Measurements from ENCODE around the gene PECR. TPM values are rescaled to one million over a fixed set of nuclear protein-coding genes. Genes with fewer than 3 reads are reported as not detected.

The PECR gene
- total RNA-seq, 3 donors from 2014 or later, result 19.6 to 31.8 (median 28.8) TPM

DNA sequence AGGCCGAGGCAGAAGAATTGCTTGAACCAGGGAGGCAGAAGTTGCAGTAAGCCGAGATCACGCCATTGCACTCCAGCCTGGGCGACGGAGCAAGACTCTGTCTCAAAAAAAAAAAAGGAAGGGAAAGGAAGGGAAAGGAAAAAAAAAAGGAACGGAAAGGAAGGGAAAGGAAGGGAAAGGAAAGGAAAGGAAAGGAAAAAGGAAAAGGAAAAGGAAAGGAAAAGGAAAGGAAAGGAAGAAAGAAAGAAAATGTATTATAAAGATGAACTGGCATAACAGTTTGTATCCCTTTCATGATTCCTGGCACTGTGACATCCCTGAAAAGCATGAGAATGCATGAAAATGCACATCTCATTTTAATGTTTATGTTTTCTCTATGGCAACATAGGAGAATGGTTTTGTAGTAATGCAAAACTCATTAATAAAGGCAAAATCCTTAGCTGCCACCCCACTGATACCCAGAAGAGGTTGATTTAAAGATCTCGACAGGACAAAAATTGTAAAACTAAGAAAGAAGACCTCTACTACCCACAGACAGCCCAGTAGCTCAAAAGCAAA, 56.8 kb downstream of the PECR start:
- intact Hi-C loops (cut with DNase I, micrococcal nuclease), result no loop called here
- H3K9me3 ChIP-seq, result no peaks in the 10 kb centered on the region
- no peak overlapping the region for H3K4me3 ChIP-seq
- DNase-seq (no peak), ATAC-seq (no peak)
- TF ChIP-seq, protein P1, sequence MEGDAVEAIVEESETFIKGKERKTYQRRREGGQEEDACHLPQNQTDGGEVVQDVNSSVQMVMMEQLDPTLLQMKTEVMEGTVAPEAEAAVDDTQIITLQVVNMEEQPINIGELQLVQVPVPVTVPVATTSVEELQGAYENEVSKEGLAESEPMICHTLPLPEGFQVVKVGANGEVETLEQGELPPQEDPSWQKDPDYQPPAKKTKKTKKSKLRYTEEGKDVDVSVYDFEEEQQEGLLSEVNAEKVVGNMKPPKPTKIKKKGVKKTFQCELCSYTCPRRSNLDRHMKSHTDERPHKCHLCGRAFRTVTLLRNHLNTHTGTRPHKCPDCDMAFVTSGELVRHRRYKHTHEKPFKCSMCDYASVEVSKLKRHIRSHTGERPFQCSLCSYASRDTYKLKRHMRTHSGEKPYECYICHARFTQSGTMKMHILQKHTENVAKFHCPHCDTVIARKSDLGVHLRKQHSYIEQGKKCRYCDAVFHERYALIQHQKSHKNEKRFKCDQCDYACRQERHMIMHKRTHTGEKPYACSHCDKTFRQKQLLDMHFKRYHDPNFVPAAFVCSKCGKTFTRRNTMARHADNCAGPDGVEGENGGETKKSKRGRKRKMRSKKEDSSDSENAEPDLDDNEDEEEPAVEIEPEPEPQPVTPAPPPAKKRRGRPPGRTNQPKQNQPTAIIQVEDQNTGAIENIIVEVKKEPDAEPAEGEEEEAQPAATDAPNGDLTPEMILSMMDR (IDR thresholded peaks at IDR 0.05), result no peak
- H3K36me3 ChIP-seq (ENCODE audit: low read depth), result no peaks in the 10 kb centered on the region
- no peaks in the 10 kb centered on the region for H3K4me1 ChIP-seq (ENCODE audit: low read depth)

DNA sequence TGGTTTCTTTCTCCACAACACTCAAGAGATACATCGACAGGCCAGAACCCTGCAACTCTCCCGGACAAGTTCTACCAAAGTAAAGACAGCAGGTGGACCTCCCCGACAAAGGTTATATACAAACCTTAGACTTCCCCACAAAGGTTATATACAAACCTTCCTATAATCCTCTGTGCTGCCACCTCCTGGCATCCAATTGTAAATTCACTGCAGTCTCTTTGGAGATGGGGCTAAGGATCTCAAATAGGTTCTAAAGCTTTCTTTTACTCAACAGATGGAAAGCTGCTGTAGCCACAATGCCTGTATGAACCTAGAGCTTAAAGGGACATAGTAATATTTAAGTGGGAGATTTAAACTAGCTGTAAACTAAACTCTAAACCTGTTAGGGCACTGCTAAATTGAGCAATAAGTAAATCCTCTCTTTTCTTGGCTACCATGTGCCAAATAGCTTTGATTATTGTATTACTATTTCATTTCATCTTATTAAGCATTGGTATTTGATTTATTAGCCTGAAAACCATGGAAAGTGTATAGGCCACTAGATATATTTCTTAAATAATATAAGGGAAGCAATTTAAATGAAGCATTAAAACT, 58.5 kb downstream of the PECR start:
- no peak overlapping the region for H3K4me3 ChIP-seq
- no peaks in the 10 kb centered on the region for H3K4me1 ChIP-seq (ENCODE audit: low read depth)
- DNase-seq (peak in 1 of 3 donors; percentile 64), ATAC-seq (peak; percentile 75)
- intact Hi-C loops (cut with DNase I, micrococcal nuclease), result no loop called here
- H3K36me3 ChIP-seq (ENCODE audit: low read depth), result no peaks in the 10 kb centered on the region
- H3K9me3 ChIP-seq, result no peaks in the 10 kb centered on the region
- TF ChIP-seq, protein P1 (IDR thresholded peaks at IDR 0.05), result peak; percentile 20

DNA sequence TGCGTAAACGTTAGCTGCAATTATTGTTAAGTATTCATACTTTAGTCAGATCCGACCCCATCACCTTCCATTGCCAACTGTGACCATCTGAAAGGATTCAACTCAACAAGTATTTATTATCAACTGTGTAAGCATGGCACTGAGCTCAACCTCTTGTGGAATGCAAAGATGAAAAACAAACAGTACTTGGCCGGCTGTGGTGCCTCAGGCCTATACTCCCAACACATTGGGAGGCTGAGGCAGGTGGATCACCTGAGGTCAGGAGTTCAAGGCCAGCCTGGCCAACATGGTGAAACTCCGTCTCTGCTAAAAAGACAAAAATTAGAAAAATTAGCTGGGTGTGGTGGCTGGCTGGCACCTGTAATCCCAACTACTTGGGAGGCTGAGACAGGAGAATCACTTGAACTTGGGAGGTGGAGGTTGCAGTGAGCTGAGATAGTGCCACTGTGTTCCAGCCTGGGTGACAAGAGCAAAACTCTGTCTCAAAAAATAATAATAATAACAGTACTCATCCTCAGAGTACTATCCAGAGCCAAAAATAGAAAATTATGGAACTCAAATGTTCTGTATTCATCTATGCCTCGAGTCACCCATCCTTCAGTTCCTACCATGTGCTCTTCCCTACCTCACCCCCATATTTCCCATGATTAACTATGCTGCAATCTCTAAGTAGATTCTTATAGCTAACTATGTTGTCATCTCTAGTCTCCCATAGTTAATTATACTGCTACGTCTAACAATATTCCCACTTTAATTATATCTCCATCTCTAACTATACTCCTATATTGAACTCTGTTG, 59.6 kb downstream of the PECR start:
- H3K4me3 ChIP-seq, result no peak overlapping the region
- DNase-seq (no peak), ATAC-seq (no peak)
- TF ChIP-seq, protein P1 (IDR thresholded peaks at IDR 0.05), result no peak
- no peaks in the 10 kb centered on the region for H3K4me1 ChIP-seq (ENCODE audit: low read depth)
- intact Hi-C loops (cut with DNase I, micrococcal nuclease), result no loop called here
- H3K36me3 ChIP-seq (ENCODE audit: low read depth), result no peaks in the 10 kb centered on the region
- no peaks in the 10 kb centered on the region for H3K9me3 ChIP-seq

DNA sequence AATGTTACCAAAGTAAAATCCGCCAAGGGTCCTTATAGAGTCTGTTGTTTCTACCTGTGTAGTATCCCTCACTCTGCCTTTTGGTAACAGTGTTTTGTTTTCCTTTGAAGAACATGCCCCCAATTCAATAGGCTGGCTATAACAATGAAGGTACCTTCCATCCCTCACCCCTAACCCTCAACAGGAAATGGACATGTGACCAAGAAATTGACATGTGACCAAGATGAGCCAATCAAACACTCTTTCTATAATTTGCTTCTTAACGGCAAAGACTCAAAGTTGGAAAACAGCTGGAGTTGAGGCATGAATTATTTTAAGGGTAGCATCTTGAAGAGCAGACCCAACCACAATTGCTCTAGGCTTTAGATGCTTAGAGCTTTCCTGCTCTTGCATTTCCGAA, 62.9 kb downstream of the PECR start:
- TF ChIP-seq, protein P1 (IDR thresholded peaks at IDR 0.05), result no peak
- DNase-seq (no peak), ATAC-seq (no peak)
- Histone ChIP-seq H3K4me3 (no peak overlapping the region), H3K36me3 (ENCODE audit: low read depth) (no peaks in the 10 kb centered on the region), H3K9me3 (no peaks in the 10 kb centered on the region), H3K4me1 (ENCODE audit: low read depth) (no peaks in the 10 kb centered on the region)
- intact Hi-C loops (cut with DNase I, micrococcal nuclease), result no loop called here

DNA sequence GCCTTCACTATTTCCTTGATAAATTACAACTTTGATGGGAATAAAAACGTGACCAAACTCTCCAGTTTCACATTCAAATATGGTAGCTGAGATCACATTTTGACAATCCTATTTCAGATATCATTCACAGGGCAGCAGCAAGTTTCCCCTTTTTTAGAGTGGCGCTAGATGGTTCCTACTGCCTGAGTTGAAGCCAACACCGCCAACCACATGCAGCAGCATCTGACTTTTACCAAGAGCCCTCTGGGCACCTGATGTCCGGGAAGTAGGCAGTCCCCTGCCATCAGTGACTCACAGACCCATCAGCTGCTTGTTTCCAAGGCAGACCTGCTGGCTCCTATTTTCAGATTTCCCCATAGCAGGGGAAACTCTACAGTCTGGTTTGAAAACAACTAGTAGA, 64.2 kb downstream of the PECR start:
- TF ChIP-seq, protein P1 (IDR thresholded peaks at IDR 0.05), result no peak
- peaks cover 4% of the 10 kb centered on the region for H3K4me1 ChIP-seq (ENCODE audit: low read depth)
- ATAC-seq (no peak), DNase-seq (peak in 1 of 3 donors; percentile 11)
- no peaks in the 10 kb centered on the region for H3K36me3 ChIP-seq (ENCODE audit: low read depth)
- intact Hi-C loops (cut with DNase I, micrococcal nuclease), result no loop called here
- H3K9me3 ChIP-seq, result no peaks in the 10 kb centered on the region
- H3K4me3 ChIP-seq, result no peak overlapping the region

All from mucosa of descending colon (tissue), 3 donors.